HFF-Myc (cell line): ENCODE results near the gene IMPG1.

Experiments used
- DNase-seq: peaks from one replicate; pipeline ENCODE4 v3.0.0-alpha.2; 2011; ENCODE audit warnings: low read depth; ENCODE audit errors: extremely low read depth
- H3K4me3 ChIP-seq: replicated peaks from 2 replicates; pipeline ENCODE4 v1.5.1; 2011; ENCODE audit warnings: low read depth, mild to moderate bottlenecking, control low read depth, low read length
- TF ChIP-seq, protein P1 (sequence below): IDR thresholded peaks from 2 replicates; pipeline ENCODE4 v1.5.1; 2012; ENCODE audit warnings: mild to moderate bottlenecking, low read depth, low read length, control low read depth; ENCODE audit errors: missing control alignments

Gene IMPG1, protein sequence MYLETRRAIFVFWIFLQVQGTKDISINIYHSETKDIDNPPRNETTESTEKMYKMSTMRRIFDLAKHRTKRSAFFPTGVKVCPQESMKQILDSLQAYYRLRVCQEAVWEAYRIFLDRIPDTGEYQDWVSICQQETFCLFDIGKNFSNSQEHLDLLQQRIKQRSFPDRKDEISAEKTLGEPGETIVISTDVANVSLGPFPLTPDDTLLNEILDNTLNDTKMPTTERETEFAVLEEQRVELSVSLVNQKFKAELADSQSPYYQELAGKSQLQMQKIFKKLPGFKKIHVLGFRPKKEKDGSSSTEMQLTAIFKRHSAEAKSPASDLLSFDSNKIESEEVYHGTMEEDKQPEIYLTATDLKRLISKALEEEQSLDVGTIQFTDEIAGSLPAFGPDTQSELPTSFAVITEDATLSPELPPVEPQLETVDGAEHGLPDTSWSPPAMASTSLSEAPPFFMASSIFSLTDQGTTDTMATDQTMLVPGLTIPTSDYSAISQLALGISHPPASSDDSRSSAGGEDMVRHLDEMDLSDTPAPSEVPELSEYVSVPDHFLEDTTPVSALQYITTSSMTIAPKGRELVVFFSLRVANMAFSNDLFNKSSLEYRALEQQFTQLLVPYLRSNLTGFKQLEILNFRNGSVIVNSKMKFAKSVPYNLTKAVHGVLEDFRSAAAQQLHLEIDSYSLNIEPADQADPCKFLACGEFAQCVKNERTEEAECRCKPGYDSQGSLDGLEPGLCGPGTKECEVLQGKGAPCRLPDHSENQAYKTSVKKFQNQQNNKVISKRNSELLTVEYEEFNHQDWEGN

DNA sequence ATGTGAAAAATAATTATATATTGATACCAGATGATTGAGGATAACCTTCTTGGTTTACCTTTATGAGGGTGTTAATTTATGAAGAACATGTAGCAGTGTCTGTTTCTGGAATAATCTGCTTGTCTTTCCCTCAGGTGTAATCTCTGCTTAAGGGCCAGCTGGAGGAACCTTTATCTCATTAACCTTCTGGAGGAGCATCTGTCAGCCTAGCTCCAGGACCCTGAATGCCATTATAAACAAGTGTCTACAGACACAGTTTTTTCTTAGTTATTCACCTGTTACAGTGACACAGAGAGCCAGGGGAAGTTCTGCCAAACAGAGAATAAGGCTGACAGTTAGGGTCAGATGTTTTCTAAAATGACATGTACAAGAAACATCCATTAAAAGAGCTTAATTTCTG, at the start of gene IMPG1:
IMPG1 (minus strand) TSS at position 101 of the 400 bp plus-strand sequence. CDS start 174 bp downstream, outside the sequence.
- H3K4me3 ChIP-seq: no peak within 1 kb of the TSS
- DNase-seq: no peak

DNA sequence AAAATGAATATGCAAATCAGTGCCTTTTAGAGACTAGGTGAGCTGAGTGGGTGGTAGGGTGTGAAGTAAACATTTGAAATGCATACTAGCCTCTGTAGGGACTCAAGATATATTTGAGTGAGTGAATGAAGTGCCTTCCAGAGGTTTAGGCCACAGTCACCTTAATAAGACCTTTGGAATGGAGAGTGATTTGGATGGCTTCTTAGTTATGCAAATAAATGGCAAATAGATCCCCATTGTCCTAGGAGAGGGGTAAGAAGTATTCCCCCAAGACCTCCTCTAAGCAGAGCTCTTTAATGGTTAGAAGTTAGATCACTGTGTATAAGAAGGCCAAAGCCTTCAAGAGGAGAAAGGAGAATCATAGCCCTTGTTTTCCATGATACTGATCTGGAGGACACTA, 47.8 kb upstream of the IMPG1 start:
- TF ChIP-seq, protein P1, sequence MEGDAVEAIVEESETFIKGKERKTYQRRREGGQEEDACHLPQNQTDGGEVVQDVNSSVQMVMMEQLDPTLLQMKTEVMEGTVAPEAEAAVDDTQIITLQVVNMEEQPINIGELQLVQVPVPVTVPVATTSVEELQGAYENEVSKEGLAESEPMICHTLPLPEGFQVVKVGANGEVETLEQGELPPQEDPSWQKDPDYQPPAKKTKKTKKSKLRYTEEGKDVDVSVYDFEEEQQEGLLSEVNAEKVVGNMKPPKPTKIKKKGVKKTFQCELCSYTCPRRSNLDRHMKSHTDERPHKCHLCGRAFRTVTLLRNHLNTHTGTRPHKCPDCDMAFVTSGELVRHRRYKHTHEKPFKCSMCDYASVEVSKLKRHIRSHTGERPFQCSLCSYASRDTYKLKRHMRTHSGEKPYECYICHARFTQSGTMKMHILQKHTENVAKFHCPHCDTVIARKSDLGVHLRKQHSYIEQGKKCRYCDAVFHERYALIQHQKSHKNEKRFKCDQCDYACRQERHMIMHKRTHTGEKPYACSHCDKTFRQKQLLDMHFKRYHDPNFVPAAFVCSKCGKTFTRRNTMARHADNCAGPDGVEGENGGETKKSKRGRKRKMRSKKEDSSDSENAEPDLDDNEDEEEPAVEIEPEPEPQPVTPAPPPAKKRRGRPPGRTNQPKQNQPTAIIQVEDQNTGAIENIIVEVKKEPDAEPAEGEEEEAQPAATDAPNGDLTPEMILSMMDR: no peak

More for the DNA sequence above, at the start of gene IMPG1:
- TF ChIP-seq, protein P1: no peak

DNA sequence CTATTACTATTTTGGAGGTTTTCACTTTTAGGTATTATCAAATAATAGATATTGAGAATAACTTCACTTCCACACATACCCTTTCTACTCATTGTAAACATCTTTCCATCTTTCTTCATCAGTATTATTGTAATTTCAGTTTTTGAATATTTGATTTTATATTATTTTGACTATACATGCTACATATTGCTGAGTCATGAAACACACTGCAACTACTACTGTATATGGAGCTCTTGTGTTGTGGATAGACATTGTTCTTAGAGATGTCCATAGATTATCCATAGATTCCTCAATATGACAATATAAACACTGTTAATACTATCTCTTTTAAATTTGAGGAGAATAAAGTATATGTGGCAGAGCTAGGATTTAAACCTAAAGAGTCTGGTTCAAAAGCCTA, 819 bp upstream of the IMPG1 start:
- TF ChIP-seq, protein P1: no peak
- H3K4me3 ChIP-seq: no peak overlapping the region

More for the DNA sequence above, 47.8 kb upstream of the IMPG1 start:
- H3K4me3 ChIP-seq: no peak overlapping the region
- no peak for DNase-seq

DNA sequence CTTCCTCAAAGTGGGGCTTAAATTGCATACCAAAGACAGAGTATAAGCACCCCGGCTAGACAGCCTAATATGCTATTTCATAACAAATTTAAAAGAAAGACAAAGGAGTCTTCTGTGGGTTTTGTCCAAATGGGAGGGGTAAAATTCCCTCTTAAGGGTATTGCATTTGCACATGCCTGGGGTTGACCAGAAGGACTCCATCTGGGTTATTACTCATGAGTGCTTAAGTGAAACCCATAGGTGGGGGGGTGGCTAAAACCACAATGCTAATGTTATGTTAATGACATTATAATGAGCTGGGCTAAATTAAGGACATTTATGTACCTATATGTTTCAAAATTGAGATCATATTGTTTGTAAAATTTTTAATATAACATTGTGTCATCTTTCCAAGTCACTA, 15.0 kb downstream of the IMPG1 start:
- TF ChIP-seq, protein P1: no peak
- no peak for DNase-seq
- H3K4me3 ChIP-seq: no peak overlapping the region

More for the DNA sequence above, 819 bp upstream of the IMPG1 start:
- DNase-seq: no peak

DNA sequence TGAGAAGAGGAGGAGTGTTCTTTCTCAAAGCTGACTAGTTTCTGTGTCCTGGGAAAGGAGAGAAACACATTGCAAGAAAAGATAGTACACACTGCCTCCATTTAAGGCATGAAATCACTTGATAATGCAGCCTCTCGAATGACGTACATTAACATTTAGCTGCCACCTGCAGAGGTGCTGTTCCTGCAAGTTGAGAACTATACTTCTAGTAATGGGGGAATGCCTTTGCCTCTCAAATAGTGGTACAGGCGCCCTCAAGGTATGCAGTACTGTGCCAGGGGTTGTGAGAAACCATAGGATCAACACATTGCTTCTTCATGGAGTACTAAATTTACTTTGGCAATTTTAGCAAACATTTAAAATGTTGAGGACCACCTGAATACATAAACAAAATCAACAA, 20.1 kb downstream of the IMPG1 start:
- TF ChIP-seq, protein P1: no peak
- no peak overlapping the region for H3K4me3 ChIP-seq
- no peak for DNase-seq

DNA sequence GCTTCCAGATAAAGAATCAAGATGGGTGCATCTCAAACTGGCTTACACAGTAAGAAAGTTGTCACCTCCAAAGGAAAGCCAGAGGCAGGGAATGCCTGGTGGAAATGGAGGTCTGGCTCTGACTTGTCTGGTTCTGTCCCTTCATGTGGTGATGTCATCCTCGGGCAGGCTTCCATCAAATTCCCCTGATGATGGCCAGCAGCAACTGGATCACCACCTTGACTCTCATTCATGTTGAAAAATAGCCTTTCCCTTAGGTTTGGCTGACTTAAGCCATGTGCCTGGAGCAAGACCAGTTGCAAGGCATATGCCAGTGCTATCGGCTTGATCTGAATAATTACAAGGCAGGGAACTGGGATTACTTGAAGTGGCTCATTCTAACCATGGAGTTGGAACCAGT, 28.8 kb downstream of the IMPG1 start:
- DNase-seq: no peak
- TF ChIP-seq, protein P1: no peak
- H3K4me3 ChIP-seq: no peak overlapping the region
